ENCODE results near the gene SLC9C2. TPM values are rescaled to one million over a fixed set of nuclear protein-coding genes. Genes with fewer than 3 reads are reported as not detected.
"Not testable (repeated sequence)": the region's sequence is repeated elsewhere in the genome, so short reads cannot be mapped to it uniquely, and the experiment has no call there.

SLC9C2 gene
- total RNA-seq, 3 donors from 2014 or later (not counting 1 experiment from before 2014, with no cell fraction given): not detected

- Mint-ChIP-seq H3K36me3 (peaks cover 6% of the 10 kb centered on the region), H3K4me1 (peaks cover 58 to 66% of the 10 kb centered on the region in 2 donors), H3K27me3 (ENCODE audit: low read depth in 2 of 2) (no peaks in the 10 kb centered on the region), H3K4me3 (peak overlapping the region; percentile 89), H3K27ac (peak overlapping the region; percentile 90 to 98), H3K9me3 (no peaks in the 10 kb centered on the region)
- 57% methylated on average over 5 of the region's 5 CpGs for WGBS (ENCODE audit: insufficient coverage)
- peak overlapping the region; percentile 94 for H3K27ac ChIP-seq (ENCODE audit: low read length)
- peak overlapping the region; percentile 76 for H3K4me3 ChIP-seq (ENCODE audit: low read length)
- H3K27me3 ChIP-seq (ENCODE audit: control insufficient read depth, insufficient read depth, low read length): no peaks in the 10 kb centered on the region
- DNase-seq (no peak), ATAC-seq (peak in 1 of 3 donors; percentile 0)
- peaks cover 23% of the 10 kb centered on the region for H3K4me1 ChIP-seq (ENCODE audit: control insufficient read depth, insufficient read depth, low read length)
- peaks cover under 1% of the 10 kb centered on the region for H3K9me3 ChIP-seq (ENCODE audit: control insufficient read depth, insufficient read depth, low read length)
- TF ChIP-seq, protein P1, sequence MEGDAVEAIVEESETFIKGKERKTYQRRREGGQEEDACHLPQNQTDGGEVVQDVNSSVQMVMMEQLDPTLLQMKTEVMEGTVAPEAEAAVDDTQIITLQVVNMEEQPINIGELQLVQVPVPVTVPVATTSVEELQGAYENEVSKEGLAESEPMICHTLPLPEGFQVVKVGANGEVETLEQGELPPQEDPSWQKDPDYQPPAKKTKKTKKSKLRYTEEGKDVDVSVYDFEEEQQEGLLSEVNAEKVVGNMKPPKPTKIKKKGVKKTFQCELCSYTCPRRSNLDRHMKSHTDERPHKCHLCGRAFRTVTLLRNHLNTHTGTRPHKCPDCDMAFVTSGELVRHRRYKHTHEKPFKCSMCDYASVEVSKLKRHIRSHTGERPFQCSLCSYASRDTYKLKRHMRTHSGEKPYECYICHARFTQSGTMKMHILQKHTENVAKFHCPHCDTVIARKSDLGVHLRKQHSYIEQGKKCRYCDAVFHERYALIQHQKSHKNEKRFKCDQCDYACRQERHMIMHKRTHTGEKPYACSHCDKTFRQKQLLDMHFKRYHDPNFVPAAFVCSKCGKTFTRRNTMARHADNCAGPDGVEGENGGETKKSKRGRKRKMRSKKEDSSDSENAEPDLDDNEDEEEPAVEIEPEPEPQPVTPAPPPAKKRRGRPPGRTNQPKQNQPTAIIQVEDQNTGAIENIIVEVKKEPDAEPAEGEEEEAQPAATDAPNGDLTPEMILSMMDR (IDR thresholded peaks at IDR 0.05): no peak
- peaks cover 2% of the 10 kb centered on the region for H3K36me3 ChIP-seq (ENCODE audit: control insufficient read depth, insufficient read depth, low read length)
- intact Hi-C loops (cut with micrococcal nuclease): loop anchor here (1.0 to 5.0 kb wide), 4 partner anchors 44 to 944 kb away; partner anchors contain the start of genes CENPL, DARS2 and SUCO
Observed at GRCh38 chr1:173476197-173476664, 126.6 kb downstream of the SLC9C2 start.

DNA sequence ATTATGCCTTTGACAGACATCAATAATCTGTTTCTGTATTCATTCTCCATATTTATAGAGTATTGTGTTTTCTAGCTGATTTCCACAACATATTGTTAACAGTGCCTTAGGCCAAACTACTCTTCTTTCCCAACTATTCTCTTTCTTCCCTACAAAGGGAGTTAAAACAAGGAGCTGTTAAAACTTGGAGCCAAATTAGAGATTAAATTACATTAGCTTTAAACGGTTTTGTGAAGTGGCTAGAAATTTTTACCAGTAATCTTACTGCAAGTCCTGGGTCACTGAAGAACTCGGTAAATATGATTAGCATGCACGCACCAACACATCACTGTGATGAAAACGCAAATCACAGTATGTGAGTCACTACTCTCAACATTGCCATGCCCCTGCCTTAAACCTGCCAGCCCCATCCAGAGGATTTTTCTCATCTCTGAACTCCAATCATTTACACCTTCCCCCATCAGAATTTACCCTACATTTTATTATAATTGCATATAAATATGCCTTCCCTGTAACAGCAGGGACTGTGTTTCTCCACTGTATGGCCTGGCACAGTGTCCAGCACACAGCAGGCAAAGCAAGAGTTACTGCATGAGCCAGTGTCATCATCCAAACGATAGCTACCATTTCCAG, 127.2 kb downstream of the SLC9C2 start:
- DNase-seq: no peak
- Mint-ChIP-seq H3K9me3 (no peaks in the 10 kb centered on the region), H3K27me3 (ENCODE audit: low read depth in 2 of 2) (no peaks in the 10 kb centered on the region), H3K4me3 (peak overlapping the region; percentile 89), H3K36me3 (peaks cover 6% of the 10 kb centered on the region), H3K27ac (peak overlapping the region; percentile 90 to 98), H3K4me1 (peaks cover 58 to 66% of the 10 kb centered on the region in 2 donors)
- WGBS (ENCODE audit: insufficient coverage): 65% methylated on average over 5 of the region's 5 CpGs
- H3K27me3 ChIP-seq (ENCODE audit: control insufficient read depth, insufficient read depth, low read length): no peaks in the 10 kb centered on the region
- no peak for ATAC-seq
- intact Hi-C loops (cut with micrococcal nuclease): loop anchor here (1.0 to 5.0 kb wide), 4 partner anchors 43 to 943 kb away; partner anchors contain the start of genes CENPL, DARS2 and SUCO
- peaks cover 6% of the 10 kb centered on the region for H3K9me3 ChIP-seq (ENCODE audit: control insufficient read depth, insufficient read depth, low read length)
- H3K4me1 ChIP-seq (ENCODE audit: control insufficient read depth, insufficient read depth, low read length): peaks cover 23% of the 10 kb centered on the region
- TF ChIP-seq, protein P1 (IDR thresholded peaks at IDR 0.05): no peak
- H3K27ac ChIP-seq (ENCODE audit: low read length): peak overlapping the region; percentile 94
- H3K36me3 ChIP-seq (ENCODE audit: control insufficient read depth, insufficient read depth, low read length): no peaks in the 10 kb centered on the region
- H3K4me3 ChIP-seq (ENCODE audit: low read length): peak overlapping the region; percentile 76

GRCh38 chr1:173474780-173475421, 128.0 kb downstream of the SLC9C2 start:
- not testable (repeated sequence) for H3K36me3 ChIP-seq (ENCODE audit: control insufficient read depth, insufficient read depth, low read length); ATAC-seq; H3K27ac ChIP-seq (ENCODE audit: low read length); H3K4me3 ChIP-seq (ENCODE audit: low read length); H3K9me3 Mint-ChIP-seq; H3K27me3 Mint-ChIP-seq (ENCODE audit: low read depth in 2 of 2); DNase-seq; H3K27me3 ChIP-seq (ENCODE audit: control insufficient read depth, insufficient read depth, low read length)
- Histone ChIP-seq H3K9me3 (ENCODE audit: control insufficient read depth, insufficient read depth, low read length) (peaks cover 11% of the 10 kb centered on the region), H3K4me1 (ENCODE audit: control insufficient read depth, insufficient read depth, low read length) (peaks cover 23% of the 10 kb centered on the region)
- peaks cover 10% of the 10 kb centered on the region for H3K36me3 Mint-ChIP-seq
- intact Hi-C loops (cut with micrococcal nuclease): loop anchor here (5.0 kb wide), 2 partner anchors 43 to 943 kb away; partner anchors contain the start of gene SUCO
- H3K4me3 Mint-ChIP-seq: peak overlapping the region; percentile 89
- H3K27ac Mint-ChIP-seq: peak overlapping the region; percentile 90 to 98
- H3K4me1 Mint-ChIP-seq: peaks cover 57 to 64% of the 10 kb centered on the region in 2 donors
- 93% methylated on average over 17 of the region's 17 CpGs for WGBS (ENCODE audit: insufficient coverage)

GRCh38 chr1:173474097-173474779, 128.6 kb downstream of the SLC9C2 start:
- H3K27ac ChIP-seq (ENCODE audit: low read length): no peak overlapping the region

More at GRCh38 chr1:173474097-173474779, 128.6 kb downstream of the SLC9C2 start:
- ATAC-seq (no peak), DNase-seq (no peak)
- H3K4me1 Mint-ChIP-seq: peaks cover 54 to 59% of the 10 kb centered on the region in 2 donors
- peaks cover 13% of the 10 kb centered on the region for H3K36me3 Mint-ChIP-seq
- peak overlapping the region; percentile 45 for H3K4me3 Mint-ChIP-seq
- H3K27me3 Mint-ChIP-seq (ENCODE audit: low read depth in 2 of 2): no peaks in the 10 kb centered on the region
- peaks cover 0 to 3% of the 10 kb centered on the region in 2 donors for H3K9me3 Mint-ChIP-seq
- peaks cover 23% of the 10 kb centered on the region for H3K4me1 ChIP-seq (ENCODE audit: control insufficient read depth, insufficient read depth, low read length)
- peaks cover 11% of the 10 kb centered on the region for H3K9me3 ChIP-seq (ENCODE audit: control insufficient read depth, insufficient read depth, low read length)
- no peak overlapping the region for H3K4me3 ChIP-seq (ENCODE audit: low read length)
- no peaks in the 10 kb centered on the region for H3K27me3 ChIP-seq (ENCODE audit: control insufficient read depth, insufficient read depth, low read length)
- TF ChIP-seq, protein P1 (IDR thresholded peaks at IDR 0.05): no peak
- intact Hi-C loops (cut with micrococcal nuclease): no loop called here
- H3K36me3 ChIP-seq (ENCODE audit: control insufficient read depth, insufficient read depth, low read length): no peaks in the 10 kb centered on the region
- H3K27ac Mint-ChIP-seq: peak overlapping the region; percentile 41 to 98
- WGBS (ENCODE audit: insufficient coverage): 95% methylated on average over 5 of the region's 5 CpGs

All from natural killer cell (primary cell).